ENCODE results near the gene MCTP1. TPM values are rescaled to one million over a fixed set of nuclear protein-coding genes. Genes with fewer than 3 reads are reported as not detected.

The MCTP1 gene
- 7.8 TPM for total RNA-seq
- long read RNA-seq, partial matches to known transcripts = 0 of 1 reads
- long read RNA-seq, other reads (novel, unspliced or antisense) = 1 of 1 reads

- intact Hi-C loops (cut with micrococcal nuclease) = no loop called here
- peak; percentile 14 for DNase-seq
- H3K9me3 ChIP-seq (replicated peaks) = no peaks in the 10 kb centered on the region
- TF ChIP-seq CTCF (IDR thresholded peaks at IDR 0.05; ENCODE audit: borderline replicate concordance) = no peak
- no peaks in the 10 kb centered on the region for H3K36me3 ChIP-seq
- H3K27ac ChIP-seq (replicated peaks) = no peak within 1 kb of the TSS
- peaks cover 97% of the 10 kb centered on the region for H3K27me3 ChIP-seq (ENCODE audit: low read depth)
- peak within 1 kb of the TSS; percentile 72 for H3K4me3 ChIP-seq
- peaks cover 26% of the 10 kb centered on the region for H3K4me1 ChIP-seq
Observed at GRCh38 chr5:95284572-95285408, at the start of gene MCTP1. Gene MCTP1, minus strand, starts transcription at chr5:95285094.

DNA sequence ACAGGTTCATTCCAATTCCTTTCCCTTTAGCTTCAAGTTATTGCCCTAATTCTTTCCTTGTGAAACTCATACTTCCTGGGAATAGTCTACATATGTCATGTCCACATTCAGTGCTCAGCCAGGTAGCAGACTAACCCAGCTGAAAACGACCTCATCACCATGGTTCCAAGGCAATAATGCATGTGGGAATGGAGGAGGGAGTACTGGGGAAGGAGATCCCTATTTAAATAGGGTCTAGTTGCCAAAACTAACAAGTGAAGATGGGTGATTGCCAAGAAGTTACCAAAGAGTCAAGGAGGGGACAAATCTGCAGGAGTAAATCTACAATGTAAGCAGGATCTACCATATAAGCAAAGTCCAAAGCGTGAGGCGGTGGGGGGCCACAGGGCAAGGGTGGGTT, 47.3 kb upstream of the MCTP1 start:
- no peaks in the 10 kb centered on the region for H3K9me3 ChIP-seq (replicated peaks)
- no peaks in the 10 kb centered on the region for H3K4me1 ChIP-seq
- H3K36me3 ChIP-seq = no peaks in the 10 kb centered on the region
- no peak for DNase-seq
- H3K27me3 ChIP-seq (ENCODE audit: low read depth) = no peaks in the 10 kb centered on the region
- TF ChIP-seq CTCF (IDR thresholded peaks at IDR 0.05; ENCODE audit: borderline replicate concordance) = no peak
- no peak overlapping the region for H3K27ac ChIP-seq (replicated peaks)
- intact Hi-C loops (cut with micrococcal nuclease) = no loop called here
- H3K4me3 ChIP-seq = no peak overlapping the region

GRCh38 chr5:95331358-95331757, 46.5 kb upstream of the MCTP1 start:
- no peak for TF ChIP-seq CTCF (IDR thresholded peaks at IDR 0.05; ENCODE audit: borderline replicate concordance)
- no peak for DNase-seq
- no peak overlapping the region for H3K4me3 ChIP-seq
- no peaks in the 10 kb centered on the region for H3K4me1 ChIP-seq
- no peaks in the 10 kb centered on the region for H3K27me3 ChIP-seq (ENCODE audit: low read depth)
- intact Hi-C loops (cut with micrococcal nuclease) = no loop called here
- no peak overlapping the region for H3K27ac ChIP-seq (replicated peaks)
- no peaks in the 10 kb centered on the region for H3K36me3 ChIP-seq
- H3K9me3 ChIP-seq (replicated peaks) = no peaks in the 10 kb centered on the region

DNA sequence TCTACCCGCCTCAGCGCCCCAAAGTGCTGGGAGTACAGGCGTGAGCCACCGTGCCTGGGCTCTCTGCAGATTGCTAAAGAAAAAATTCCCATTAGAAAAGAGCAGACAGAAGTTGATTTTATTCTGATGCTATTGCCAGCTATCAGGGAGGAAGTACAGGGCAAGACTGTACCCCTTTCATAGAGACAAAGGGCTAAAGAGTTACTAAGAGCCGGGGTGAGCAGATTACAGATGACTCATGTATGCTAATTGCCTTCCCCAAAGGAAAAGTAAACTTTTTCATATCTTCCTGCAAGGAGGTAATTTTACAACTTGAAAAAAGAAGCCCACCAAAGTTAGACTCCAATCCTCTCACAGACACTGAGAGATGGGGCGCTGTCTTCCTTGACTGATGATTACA, 42.3 kb upstream of the MCTP1 start:
- Histone ChIP-seq H3K4me3 (no peak overlapping the region), H3K27ac (replicated peaks) (no peak overlapping the region), H3K9me3 (replicated peaks) (no peaks in the 10 kb centered on the region), H3K36me3 (no peaks in the 10 kb centered on the region), H3K27me3 (ENCODE audit: low read depth) (no peaks in the 10 kb centered on the region), H3K4me1 (no peaks in the 10 kb centered on the region)
- TF ChIP-seq CTCF (IDR thresholded peaks at IDR 0.05; ENCODE audit: borderline replicate concordance) = no peak
- intact Hi-C loops (cut with micrococcal nuclease) = no loop called here
- no peak for DNase-seq

GRCh38 chr5:95317687-95318086, 32.8 kb upstream of the MCTP1 start:
- intact Hi-C loops (cut with micrococcal nuclease) = no loop called here
- no peak overlapping the region for H3K27ac ChIP-seq (replicated peaks)

More at GRCh38 chr5:95317687-95318086, 32.8 kb upstream of the MCTP1 start:
- no peak for DNase-seq
- no peaks in the 10 kb centered on the region for H3K4me1 ChIP-seq
- H3K9me3 ChIP-seq (replicated peaks) = peaks cover under 1% of the 10 kb centered on the region
- no peaks in the 10 kb centered on the region for H3K36me3 ChIP-seq
- no peak for TF ChIP-seq CTCF (IDR thresholded peaks at IDR 0.05; ENCODE audit: borderline replicate concordance)
- H3K4me3 ChIP-seq = no peak overlapping the region
- no peaks in the 10 kb centered on the region for H3K27me3 ChIP-seq (ENCODE audit: low read depth)

Measured in left ventricle myocardium inferior (tissue), 1 donor.